Upper lobe of left lung (tissue), 6 donors: ENCODE measurements around the gene PCBP4. TPM values are rescaled to one million over a fixed set of nuclear protein-coding genes. Genes with fewer than 3 reads are reported as not detected.
A peak's percentile ranks its signal among the peaks of the same experiment; 100 is the strongest.

ENCODE experiments used
- ATAC-seq, 2 donors: fragments of 200-7000 bp; cut with Tn5 transposase; one replicate each; pipeline ENCODE4 v1.9.1; 2022; ENCODE audit warnings: mild to moderate bottlenecking in 2 of 2, moderate library complexity in 2 of 2; ENCODE audit not compliant: low FRiP score in 2 of 2
- DNase-seq, 2 donors: peaks; one replicate each; pipeline ENCODE4 v3.0.0-alpha.2; 2019 to 2020
- H3K27ac ChIP-seq, 4 donors: fragments of 200-600 bp; sonication (generic); one replicate each; pipeline ENCODE4 v1.5.1; 2016 to 2019
- H3K27me3 ChIP-seq, 4 donors: fragments of 200-600 bp; sonication (generic); one replicate each; pipeline ENCODE4 v1.5.1; 2017 to 2019
- H3K36me3 ChIP-seq, 4 donors: fragments of 200-600 bp; sonication (generic); one replicate each; pipeline ENCODE4 v1.5.1; 2016 to 2019
- H3K4me1 ChIP-seq, 4 donors: fragments of 200-600 bp; sonication (generic); one replicate each; pipeline ENCODE4 v1.5.1; 2018 to 2019
- H3K4me3 ChIP-seq, 4 donors: fragments of 200-600 bp; sonication (generic); one replicate each; pipeline ENCODE4 v1.5.1; 2017 to 2019; ENCODE audit warnings: mild to moderate bottlenecking in 2 of 4, moderate library complexity in 1 of 4
- H3K9me3 ChIP-seq, 4 donors: fragments of 200-600 bp; sonication (generic); one replicate each; pipeline ENCODE4 v1.5.1; 2018 to 2019
- EP300 ChIP-seq, 4 donors: sonication (generic); formaldehyde crosslinking; IDR thresholded peaks; one replicate each; pipeline ENCODE4 v1.5.1; 2017; ENCODE audit warnings: antibody characterized with exemption in 4 of 4, control low read depth in 2 of 4
- POLR2A ChIP-seq, 4 donors: fragments of 450-650 bp; IDR thresholded peaks; one replicate each; pipeline ENCODE4 v1.5.1; 2016 to 2017; ENCODE audit warnings: antibody characterized with exemption in 4 of 4, mild to moderate bottlenecking in 2 of 4
- POLR2AphosphoS5 ChIP-seq, 2 donors: sonication (generic); formaldehyde crosslinking; IDR thresholded peaks; one replicate each; pipeline ENCODE4 v1.5.1; 2017; ENCODE audit warnings: antibody characterized with exemption in 2 of 2
- WGBS, 2 donors: methylation state at CpG; one replicate each; pipeline ENCODE4 v1.1.5; 2017 to 2018; 5-methylcytosine and 5-hydroxymethylcytosine counted together
- total RNA-seq, 6 donors: library from RNA; depleted of rRNA in 4 of 6; stranded (reverse); fragments of >200 nt in 4 of 6; gene quantifications; one replicate each; pipeline versions ENCODE4 v1.1.0 to v1.2.1, GENCODE V29; 2016 to 2021
- TF ChIP-seq, protein P1 (sequence below), 6 experiments: fragments of 450-650 bp in 4 of 6; fragments of 200-600 bp in 2 of 6; sonication (generic) in 2 of 6; IDR thresholded peaks; one replicate each; pipeline ENCODE4 v1.5.1; 2016 to 2019; ENCODE audit warnings: antibody characterized with exemption in 6 of 6
- donor health status: DM: no; HTN: no; CAD: no; lungs with moderate emphysema.
- donor health status: DM: no; HTN: yes; CAD: no; lungs with severe emphysema.

Gene PCBP4
- total RNA-seq, 6 donors from 2014 or later: 22.7 to 53.4 (median 37.7) TPM

DNA sequence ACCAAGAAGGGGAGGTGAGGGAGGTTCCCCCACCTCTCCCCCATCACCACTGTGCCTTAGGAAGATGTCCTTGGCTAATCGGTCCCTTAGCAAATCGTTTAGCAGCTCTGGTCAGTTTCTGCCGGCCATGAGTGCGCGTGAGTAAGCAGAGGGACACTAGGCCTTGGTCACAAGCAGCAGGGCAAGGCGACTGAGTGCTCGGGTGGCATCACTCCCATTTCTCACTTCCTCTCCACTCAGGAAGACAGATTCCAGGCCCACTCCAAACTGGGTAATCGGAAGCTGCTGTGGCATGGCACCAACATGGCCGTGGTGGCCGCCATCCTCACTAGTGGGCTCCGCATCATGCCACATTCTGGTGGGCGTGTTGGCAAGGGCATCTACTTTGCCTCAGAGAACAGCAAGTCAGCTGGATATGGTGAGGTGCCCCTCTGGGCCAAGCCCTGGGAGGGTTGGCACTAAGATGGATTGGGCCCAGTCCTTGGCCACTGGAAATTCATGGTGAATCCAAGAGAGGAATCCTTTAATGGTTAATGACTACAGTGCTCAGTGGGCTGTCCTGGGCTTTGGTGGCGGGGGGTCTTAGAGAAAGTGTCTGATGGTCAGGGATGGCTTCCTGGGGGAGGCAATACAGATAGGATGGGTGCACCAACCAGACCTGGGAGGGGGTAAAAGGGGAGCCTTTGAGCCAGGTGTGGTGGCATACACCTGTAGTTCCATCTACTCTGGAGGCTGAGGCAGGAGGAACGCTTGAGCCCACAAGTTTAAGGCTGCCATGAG is 21.1 kb downstream of the PCBP4 start:
- WGBS, 2 donors: 94 to 95% methylated on average over 14 of the region's 14 CpGs
- no peak for ATAC-seq
- peaks cover 0 to 17% (median 2%) of the 10 kb centered on the region in 4 donors for H3K36me3 ChIP-seq
- H3K9me3 ChIP-seq: no peaks in the 10 kb centered on the region
- H3K27ac ChIP-seq: no peak overlapping the region
- H3K4me3 ChIP-seq: no peak overlapping the region
- peaks cover 16 to 20% (median 18%) of the 10 kb centered on the region in 4 donors for H3K4me1 ChIP-seq
- no peaks in the 10 kb centered on the region for H3K27me3 ChIP-seq
- no peak for DNase-seq
- no peak for TF ChIP-seq POLR2A (IDR thresholded peaks at IDR 0.05)
- TF ChIP-seq, protein P1, sequence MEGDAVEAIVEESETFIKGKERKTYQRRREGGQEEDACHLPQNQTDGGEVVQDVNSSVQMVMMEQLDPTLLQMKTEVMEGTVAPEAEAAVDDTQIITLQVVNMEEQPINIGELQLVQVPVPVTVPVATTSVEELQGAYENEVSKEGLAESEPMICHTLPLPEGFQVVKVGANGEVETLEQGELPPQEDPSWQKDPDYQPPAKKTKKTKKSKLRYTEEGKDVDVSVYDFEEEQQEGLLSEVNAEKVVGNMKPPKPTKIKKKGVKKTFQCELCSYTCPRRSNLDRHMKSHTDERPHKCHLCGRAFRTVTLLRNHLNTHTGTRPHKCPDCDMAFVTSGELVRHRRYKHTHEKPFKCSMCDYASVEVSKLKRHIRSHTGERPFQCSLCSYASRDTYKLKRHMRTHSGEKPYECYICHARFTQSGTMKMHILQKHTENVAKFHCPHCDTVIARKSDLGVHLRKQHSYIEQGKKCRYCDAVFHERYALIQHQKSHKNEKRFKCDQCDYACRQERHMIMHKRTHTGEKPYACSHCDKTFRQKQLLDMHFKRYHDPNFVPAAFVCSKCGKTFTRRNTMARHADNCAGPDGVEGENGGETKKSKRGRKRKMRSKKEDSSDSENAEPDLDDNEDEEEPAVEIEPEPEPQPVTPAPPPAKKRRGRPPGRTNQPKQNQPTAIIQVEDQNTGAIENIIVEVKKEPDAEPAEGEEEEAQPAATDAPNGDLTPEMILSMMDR (IDR thresholded peaks at IDR 0.05): no peak
- TF ChIP-seq EP300 (IDR thresholded peaks at IDR 0.05): no peak
- TF ChIP-seq POLR2AphosphoS5 (IDR thresholded peaks at IDR 0.05): no peak

DNA sequence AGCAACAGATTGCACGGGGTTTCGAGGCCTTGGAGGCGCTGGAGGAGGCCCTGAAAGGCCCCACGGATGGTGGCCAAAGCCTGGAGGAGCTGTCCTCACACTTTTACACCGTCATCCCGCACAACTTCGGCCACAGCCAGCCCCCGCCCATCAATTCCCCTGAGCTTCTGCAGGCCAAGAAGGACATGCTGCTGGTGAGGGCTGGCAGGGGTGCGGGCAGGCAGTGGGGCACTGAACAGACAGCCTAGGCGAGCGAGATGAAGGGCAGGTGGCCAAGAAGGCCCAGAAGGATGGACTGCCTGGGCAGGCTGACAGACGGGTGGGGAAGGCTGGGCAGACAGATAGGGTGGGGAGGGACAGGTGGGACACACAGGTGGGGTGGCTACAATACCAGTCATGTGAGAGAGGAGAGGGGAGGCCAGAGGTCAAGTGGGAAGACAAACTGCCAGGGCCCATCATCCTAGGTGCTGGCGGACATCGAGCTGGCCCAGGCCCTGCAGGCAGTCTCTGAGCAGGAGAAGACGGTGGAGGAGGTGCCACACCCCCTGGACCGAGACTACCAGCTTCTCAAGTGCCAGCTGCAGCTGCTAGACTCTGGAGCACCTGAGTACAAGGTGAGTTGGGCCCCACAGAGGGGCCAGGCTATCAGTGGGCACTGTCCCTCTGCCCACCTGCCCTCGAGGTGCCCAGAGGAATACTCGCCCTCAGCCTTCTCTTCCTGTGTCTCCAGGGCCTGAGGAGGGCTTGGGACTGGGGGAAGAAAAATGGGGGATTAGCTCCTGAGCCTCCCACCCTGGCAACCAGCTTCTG is 22.0 kb downstream of the PCBP4 start:
- no peaks in the 10 kb centered on the region for H3K9me3 ChIP-seq
- ATAC-seq: no peak
- TF ChIP-seq POLR2A (IDR thresholded peaks at IDR 0.05) (no peak), POLR2AphosphoS5 (IDR thresholded peaks at IDR 0.05) (no peak), EP300 (IDR thresholded peaks at IDR 0.05) (no peak)
- TF ChIP-seq, protein P1 (IDR thresholded peaks at IDR 0.05): no peak
- 88 to 92% methylated on average over 13 to 18 of the region's 18 CpGs for whole genome bisulfite sequencing, 2 donors
- no peaks in the 10 kb centered on the region for H3K27me3 ChIP-seq
- DNase-seq: no peak
- no peak overlapping the region for H3K4me3 ChIP-seq
- no peak overlapping the region for H3K27ac ChIP-seq
- H3K36me3 ChIP-seq: peaks cover 0 to 17% (median 2%) of the 10 kb centered on the region in 4 donors
- H3K4me1 ChIP-seq: peaks cover 25 to 28% (median 26%) of the 10 kb centered on the region in 4 donors

DNA sequence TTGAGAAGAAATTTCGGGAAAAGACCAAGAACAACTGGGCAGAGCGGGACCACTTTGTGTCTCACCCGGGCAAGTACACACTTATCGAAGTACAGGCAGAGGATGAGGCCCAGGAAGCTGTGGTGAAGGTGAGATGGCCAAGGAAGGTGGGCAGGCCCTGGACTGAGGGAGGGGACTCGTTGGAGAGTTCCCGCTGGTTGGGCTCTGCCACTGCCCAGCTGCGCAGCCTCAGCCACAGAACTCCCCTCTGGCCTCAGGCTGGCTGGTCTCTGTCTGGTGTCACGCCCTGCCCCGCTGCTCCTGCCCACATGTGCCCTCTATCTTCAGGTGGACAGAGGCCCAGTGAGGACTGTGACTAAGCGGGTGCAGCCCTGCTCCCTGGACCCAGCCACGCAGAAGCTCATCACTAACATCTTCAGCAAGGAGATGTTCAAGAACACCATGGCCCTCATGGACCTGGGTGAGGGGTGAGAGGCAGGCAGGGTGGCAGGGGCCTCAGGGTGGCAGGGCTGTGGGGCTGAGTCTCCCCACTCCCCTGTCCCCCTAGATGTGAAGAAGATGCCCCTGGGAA is 22.7 kb downstream of the PCBP4 start:
- H3K36me3 ChIP-seq: peaks cover 0 to 17% (median 2%) of the 10 kb centered on the region in 4 donors
- no peak overlapping the region for H3K27ac ChIP-seq
- TF ChIP-seq, protein P1 (IDR thresholded peaks at IDR 0.05): no peak
- TF ChIP-seq POLR2A (IDR thresholded peaks at IDR 0.05) (no peak), EP300 (IDR thresholded peaks at IDR 0.05) (no peak), POLR2AphosphoS5 (IDR thresholded peaks at IDR 0.05) (no peak)
- DNase-seq (no peak), ATAC-seq (no peak)
- 86 to 88% methylated on average over 6 to 10 of the region's 11 CpGs for WGBS, 2 donors
- no peaks in the 10 kb centered on the region for H3K9me3 ChIP-seq
- no peak overlapping the region for H3K4me3 ChIP-seq
- H3K4me1 ChIP-seq: peaks cover 28 to 35% (median 31%) of the 10 kb centered on the region in 4 donors
- no peaks in the 10 kb centered on the region for H3K27me3 ChIP-seq

DNA sequence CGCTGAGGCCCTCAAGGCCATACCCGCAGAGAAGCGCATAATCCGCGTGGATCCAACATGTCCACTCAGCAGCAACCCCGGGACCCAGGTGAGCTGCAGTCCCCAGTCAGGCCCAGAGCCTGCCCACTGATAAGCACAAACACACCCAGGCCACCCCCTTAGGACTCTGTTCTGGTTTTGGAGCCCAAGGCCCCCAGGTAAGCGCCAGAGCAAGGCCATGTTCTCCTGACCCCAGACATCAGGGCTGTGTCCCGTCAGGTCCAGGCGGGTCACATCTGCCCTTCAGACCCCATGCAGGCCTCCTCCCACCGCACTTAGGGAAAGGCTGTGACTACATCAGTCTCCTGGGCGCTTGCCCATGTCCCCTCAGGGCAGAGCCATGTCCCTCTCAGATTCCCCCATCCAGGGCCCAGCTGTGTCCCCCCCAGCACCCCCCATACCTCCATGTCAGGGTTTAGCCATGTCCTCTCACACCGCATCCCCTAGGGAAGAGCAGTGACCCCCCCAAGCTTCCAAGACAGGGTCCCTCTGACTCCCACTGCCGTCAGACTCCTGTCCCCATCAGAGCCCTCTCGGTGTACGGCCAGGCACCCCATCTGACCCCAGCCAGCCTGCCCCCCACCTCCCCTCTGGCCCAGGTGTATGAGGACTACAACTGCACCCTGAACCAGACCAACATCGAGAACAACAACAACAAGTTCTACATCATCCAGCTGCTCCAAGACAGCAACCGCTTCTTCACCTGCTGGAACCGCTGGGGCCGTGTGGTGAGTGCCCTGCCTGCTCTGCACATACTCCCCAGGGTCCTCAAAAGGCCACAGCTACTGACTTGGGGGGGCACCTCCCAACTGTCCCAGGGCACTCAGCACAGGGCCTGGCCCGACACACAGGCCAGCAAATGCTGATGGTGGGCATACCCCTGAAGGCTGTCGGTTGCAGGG is 23.5 kb downstream of the PCBP4 start:
- H3K27ac ChIP-seq: peak overlapping the region; percentile 90 to 94 (median 93)
- DNase-seq: no peak
- peaks cover 28 to 36% (median 31%) of the 10 kb centered on the region in 4 donors for H3K4me1 ChIP-seq
- no peaks in the 10 kb centered on the region for H3K9me3 ChIP-seq
- 91 to 98% methylated on average over 7 to 17 of the region's 21 CpGs for WGBS, 2 donors
- no peaks in the 10 kb centered on the region for H3K27me3 ChIP-seq
- TF ChIP-seq POLR2AphosphoS5 (IDR thresholded peaks at IDR 0.05) (no peak), POLR2A (IDR thresholded peaks at IDR 0.05) (no peak), EP300 (IDR thresholded peaks at IDR 0.05) (no peak)
- TF ChIP-seq, protein P1 (IDR thresholded peaks at IDR 0.05): no peak
- H3K4me3 ChIP-seq: peak overlapping the region in 2 of 4 donors; percentile 61 to 87
- peaks cover 0 to 16% (median 2%) of the 10 kb centered on the region in 4 donors for H3K36me3 ChIP-seq
- ATAC-seq: no peak
